PFSK-1 (cell line): ENCODE measurements around the gene JAK1.

Experiments
- FOXP2 ChIP-seq: optimal IDR thresholded peaks from 2 replicates; pipeline ENCODE3; 2011; ENCODE audit warnings: borderline replicate concordance, control low read depth, inconsistent platforms; ENCODE audit not compliant: insufficient read depth; ENCODE audit errors: extremely low read length, extremely low read depth
- POLR2AphosphoS5 ChIP-seq: IDR thresholded peaks from 2 replicates; pipeline ENCODE4 v1.6.1; 2012; ENCODE audit warnings: low read depth, mild to moderate bottlenecking, control low read depth, low read length, moderate library complexity
- SIN3A ChIP-seq: IDR thresholded peaks from 2 replicates; pipeline ENCODE4 v1.6.1; 2012; ENCODE audit warnings: mild to moderate bottlenecking, low read length, moderate library complexity, borderline replicate concordance; ENCODE audit not compliant: insufficient read depth
- TAF1 ChIP-seq: IDR thresholded peaks from 2 replicates; pipeline ENCODE4 v1.6.1; 2012; ENCODE audit warnings: low read length, control low read depth, borderline replicate concordance; ENCODE audit not compliant: insufficient read depth
- TF ChIP-seq, protein P1 (sequence below), 2 experiments: IDR thresholded peaks; 2 replicates each; pipeline versions ENCODE4 v1.6.1 to v1.8.0; 2011 to 2012; ENCODE audit warnings: low read depth in 2 of 2, low read length in 2 of 2, control low read depth in 1 of 2, inconsistent platforms in 1 of 2, mild to moderate bottlenecking in 1 of 2, moderate library complexity in 1 of 2; ENCODE audit not compliant: insufficient read depth in 1 of 2

DNA sequence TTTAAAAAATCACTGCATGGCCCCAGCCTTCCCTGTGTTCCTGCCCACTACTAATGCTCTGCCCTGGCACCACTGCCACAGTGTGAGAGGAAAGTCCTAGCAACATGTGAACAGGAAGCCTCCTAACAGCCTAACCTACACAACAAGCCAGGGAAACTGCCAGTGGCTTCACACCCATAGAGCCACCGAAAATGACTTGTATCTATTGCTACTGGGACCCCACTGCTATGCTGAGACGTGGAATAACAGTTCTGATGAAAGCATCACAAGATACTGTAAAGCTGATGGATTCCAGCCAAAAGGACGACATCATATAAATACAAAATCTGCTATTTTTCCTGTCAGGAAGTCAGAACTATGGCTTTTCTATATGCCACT lies 74.9 kb downstream of the JAK1 start:
- TF ChIP-seq, protein P1, sequence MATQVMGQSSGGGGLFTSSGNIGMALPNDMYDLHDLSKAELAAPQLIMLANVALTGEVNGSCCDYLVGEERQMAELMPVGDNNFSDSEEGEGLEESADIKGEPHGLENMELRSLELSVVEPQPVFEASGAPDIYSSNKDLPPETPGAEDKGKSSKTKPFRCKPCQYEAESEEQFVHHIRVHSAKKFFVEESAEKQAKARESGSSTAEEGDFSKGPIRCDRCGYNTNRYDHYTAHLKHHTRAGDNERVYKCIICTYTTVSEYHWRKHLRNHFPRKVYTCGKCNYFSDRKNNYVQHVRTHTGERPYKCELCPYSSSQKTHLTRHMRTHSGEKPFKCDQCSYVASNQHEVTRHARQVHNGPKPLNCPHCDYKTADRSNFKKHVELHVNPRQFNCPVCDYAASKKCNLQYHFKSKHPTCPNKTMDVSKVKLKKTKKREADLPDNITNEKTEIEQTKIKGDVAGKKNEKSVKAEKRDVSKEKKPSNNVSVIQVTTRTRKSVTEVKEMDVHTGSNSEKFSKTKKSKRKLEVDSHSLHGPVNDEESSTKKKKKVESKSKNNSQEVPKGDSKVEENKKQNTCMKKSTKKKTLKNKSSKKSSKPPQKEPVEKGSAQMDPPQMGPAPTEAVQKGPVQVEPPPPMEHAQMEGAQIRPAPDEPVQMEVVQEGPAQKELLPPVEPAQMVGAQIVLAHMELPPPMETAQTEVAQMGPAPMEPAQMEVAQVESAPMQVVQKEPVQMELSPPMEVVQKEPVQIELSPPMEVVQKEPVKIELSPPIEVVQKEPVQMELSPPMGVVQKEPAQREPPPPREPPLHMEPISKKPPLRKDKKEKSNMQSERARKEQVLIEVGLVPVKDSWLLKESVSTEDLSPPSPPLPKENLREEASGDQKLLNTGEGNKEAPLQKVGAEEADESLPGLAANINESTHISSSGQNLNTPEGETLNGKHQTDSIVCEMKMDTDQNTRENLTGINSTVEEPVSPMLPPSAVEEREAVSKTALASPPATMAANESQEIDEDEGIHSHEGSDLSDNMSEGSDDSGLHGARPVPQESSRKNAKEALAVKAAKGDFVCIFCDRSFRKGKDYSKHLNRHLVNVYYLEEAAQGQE (IDR thresholded peaks at IDR 0.05; ENCODE audit: insufficient read depth in 1 of 2, low read depth in 2 of 2, low read length in 2 of 2), result no peak
- TF ChIP-seq POLR2AphosphoS5 (no peak), TAF1 (no peak), SIN3A (no peak), FOXP2 (no peak)
